ENCODE measurements around the gene CPTP. TPM values are rescaled to one million over a fixed set of nuclear protein-coding genes. Genes with fewer than 3 reads are reported as not detected.

Gene CPTP
- total RNA-seq, 2 donors from 2014 or later, result 45.4 to 60.2 TPM

GRCh38 chr1:1326075-1326605 lies 1.5 kb downstream of the CPTP start:
- Histone ChIP-seq H3K36me3 (no peaks in the 10 kb centered on the region), H3K4me3 (peak overlapping the region; percentile 99), H3K4me1 (peaks cover 13% of the 10 kb centered on the region), H3K27ac (no peak overlapping the region), H3K9ac (ENCODE audit: low read depth in 2 of 2, low read length in 2 of 2) (peak overlapping the region; percentile 89 to 99), H3K9me3 (no peaks in the 10 kb centered on the region), H3K27me3 (no peaks in the 10 kb centered on the region)
- no peak for DNase-seq
- TF ChIP-seq CTCF (IDR thresholded peaks at IDR 0.05), result no peak
- intact Hi-C loops (cut with DNase I), result no loop called here

GRCh38 chr1:1327291-1327690 lies 2.7 kb downstream of the CPTP start:
- no peaks in the 10 kb centered on the region for H3K36me3 ChIP-seq
- no peak for DNase-seq
- H3K27ac ChIP-seq, result no peak overlapping the region
- TF ChIP-seq CTCF (IDR thresholded peaks at IDR 0.05), result no peak
- H3K4me1 ChIP-seq, result peaks cover 13% of the 10 kb centered on the region
- H3K27me3 ChIP-seq, result no peaks in the 10 kb centered on the region
- H3K9me3 ChIP-seq, result no peaks in the 10 kb centered on the region
- no peak overlapping the region for H3K9ac ChIP-seq (ENCODE audit: low read depth in 2 of 2, low read length in 2 of 2)
- intact Hi-C loops (cut with DNase I), result no loop called here
- no peak overlapping the region for H3K4me3 ChIP-seq

- TF ChIP-seq CTCF (IDR thresholded peaks at IDR 0.05), result no peak
- intact Hi-C loops (cut with DNase I), result no loop called here
- no peak overlapping the region for H3K27ac ChIP-seq
- H3K9me3 ChIP-seq, result no peaks in the 10 kb centered on the region
- DNase-seq, result no peak
- no peak overlapping the region for H3K4me3 ChIP-seq
- no peaks in the 10 kb centered on the region for H3K36me3 ChIP-seq
- no peaks in the 10 kb centered on the region for H3K27me3 ChIP-seq
- peaks cover 10% of the 10 kb centered on the region for H3K4me1 ChIP-seq
- H3K9ac ChIP-seq (ENCODE audit: low read depth in 2 of 2, low read length in 2 of 2), result no peak overlapping the region
Observed at GRCh38 chr1:1328254-1328653, 3.7 kb downstream of the CPTP start.

GRCh38 chr1:1329304-1330210 lies 5.0 kb downstream of the CPTP start:
- no peak overlapping the region for H3K27ac ChIP-seq
- intact Hi-C loops (cut with DNase I), result no loop called here
- H3K9ac ChIP-seq (ENCODE audit: low read depth in 2 of 2, low read length in 2 of 2), result no peak overlapping the region

More at GRCh38 chr1:1329304-1330210, 5.0 kb downstream of the CPTP start:
- no peaks in the 10 kb centered on the region for H3K27me3 ChIP-seq
- no peaks in the 10 kb centered on the region for H3K36me3 ChIP-seq
- no peak overlapping the region for H3K4me3 ChIP-seq
- peaks cover 8% of the 10 kb centered on the region for H3K4me1 ChIP-seq
- TF ChIP-seq CTCF (IDR thresholded peaks at IDR 0.05), result no peak
- DNase-seq, result no peak
- H3K9me3 ChIP-seq, result no peaks in the 10 kb centered on the region

Data from colonic mucosa (tissue), 4 donors.